B cell (primary cell): ENCODE results near the gene NODAL.

ENCODE experiments used
- CTCF ChIP-seq: fragments of 200-600 bp; IDR thresholded peaks from one replicate; pipeline ENCODE4 v1.8.0; 2022; ENCODE audit warnings: antibody characterized with exemption, mild to moderate bottlenecking
- EZH2 ChIP-seq: IDR thresholded peaks from 2 replicates; pipeline ENCODE4 v1.6.1; 2012; ENCODE audit warnings: borderline replicate concordance, low read depth, mild to moderate bottlenecking, moderate library complexity, low read length; ENCODE audit not compliant: insufficient read depth, poor library complexity, severe bottlenecking

- TF ChIP-seq CTCF (no peak), EZH2 (no peak)
Measured at GRCh38 chr10:70490142-70490541, 48.7 kb upstream of the NODAL start.
